ENCODE measurements around the gene HNRNPA1L2.

The HNRNPA1L2 gene

GRCh38 chr13:52686376-52686775 is 44.1 kb downstream of the HNRNPA1L2 start:
- DNase-seq (ENCODE audit: extremely low read depth, insufficient read length), result no peak
- TF ChIP-seq CTCF (IDR thresholded peaks at IDR 0.05; ENCODE audit: insufficient read depth, low read length, poor library complexity, severe bottlenecking), result no peak
- peaks cover 3% of the 10 kb centered on the region for H3K36me3 ChIP-seq (ENCODE audit: control insufficient read depth, insufficient read depth, low read length)
- no peaks in the 10 kb centered on the region for H3K27me3 ChIP-seq (replicated peaks; ENCODE audit: control insufficient read depth, insufficient read depth, low read length)
- no peak overlapping the region for H3K4me3 ChIP-seq (replicated peaks; ENCODE audit: low read depth, low read length)

Measured in GM06990 (cell line).